RWPE2 (cell line): ENCODE results near the gene TNFRSF14.

Experiments
- ATAC-seq: fragments of 200-7000 bp; cut with Tn5 transposase; 3 replicates; pipeline ENCODE4 v1.9.1; 2021; ENCODE audit warnings: low read depth
- DNase-seq: peaks from one replicate; pipeline ENCODE4 v3.0.0-alpha.2; 2020; ENCODE audit warnings: low spot score
- H3K27ac ChIP-seq: fragments of 450-650 bp; 2 replicates; pipeline ENCODE4 v1.5.1; 2017; ENCODE audit warnings: mild to moderate bottlenecking; ENCODE audit not compliant: poor library complexity, severe bottlenecking
- H3K27me3 ChIP-seq: fragments of 250-450 bp; sonication (Bioruptor Pico); 2 replicates; pipeline ENCODE4 v1.5.1; 2021; ENCODE audit warnings: mild to moderate bottlenecking, moderate library complexity; ENCODE audit not compliant: insufficient read depth, poor library complexity, severe bottlenecking
- H3K36me3 ChIP-seq: fragments of 250-450 bp; sonication (Bioruptor Pico); 2 replicates; pipeline ENCODE4 v1.5.1; 2020; ENCODE audit warnings: low read depth, mild to moderate bottlenecking, moderate library complexity
- H3K4me1 ChIP-seq: fragments of 250-450 bp; sonication (Bioruptor Pico); 2 replicates; pipeline ENCODE4 v1.5.1; 2021; ENCODE audit warnings: mild to moderate bottlenecking, moderate library complexity; ENCODE audit not compliant: insufficient read depth, poor library complexity, severe bottlenecking
- H3K4me3 ChIP-seq: fragments of 250-450 bp; sonication (Bioruptor Pico); 2 replicates; pipeline ENCODE4 v1.5.1; 2021; ENCODE audit warnings: mild to moderate bottlenecking, moderate library complexity; ENCODE audit not compliant: severe bottlenecking
- H3K9me3 ChIP-seq: fragments of 250-450 bp; sonication (Bioruptor Pico); 2 replicates; pipeline ENCODE4 v1.5.1; 2021; ENCODE audit warnings: mild to moderate bottlenecking, moderate library complexity; ENCODE audit not compliant: severe bottlenecking
- CTCF ChIP-seq: fragments of 450-650 bp; IDR thresholded peaks from one replicate; pipeline ENCODE4 v1.5.1; 2017; ENCODE audit warnings: mild to moderate bottlenecking, moderate library complexity; ENCODE audit not compliant: poor library complexity, severe bottlenecking

Gene TNFRSF14

DNA sequence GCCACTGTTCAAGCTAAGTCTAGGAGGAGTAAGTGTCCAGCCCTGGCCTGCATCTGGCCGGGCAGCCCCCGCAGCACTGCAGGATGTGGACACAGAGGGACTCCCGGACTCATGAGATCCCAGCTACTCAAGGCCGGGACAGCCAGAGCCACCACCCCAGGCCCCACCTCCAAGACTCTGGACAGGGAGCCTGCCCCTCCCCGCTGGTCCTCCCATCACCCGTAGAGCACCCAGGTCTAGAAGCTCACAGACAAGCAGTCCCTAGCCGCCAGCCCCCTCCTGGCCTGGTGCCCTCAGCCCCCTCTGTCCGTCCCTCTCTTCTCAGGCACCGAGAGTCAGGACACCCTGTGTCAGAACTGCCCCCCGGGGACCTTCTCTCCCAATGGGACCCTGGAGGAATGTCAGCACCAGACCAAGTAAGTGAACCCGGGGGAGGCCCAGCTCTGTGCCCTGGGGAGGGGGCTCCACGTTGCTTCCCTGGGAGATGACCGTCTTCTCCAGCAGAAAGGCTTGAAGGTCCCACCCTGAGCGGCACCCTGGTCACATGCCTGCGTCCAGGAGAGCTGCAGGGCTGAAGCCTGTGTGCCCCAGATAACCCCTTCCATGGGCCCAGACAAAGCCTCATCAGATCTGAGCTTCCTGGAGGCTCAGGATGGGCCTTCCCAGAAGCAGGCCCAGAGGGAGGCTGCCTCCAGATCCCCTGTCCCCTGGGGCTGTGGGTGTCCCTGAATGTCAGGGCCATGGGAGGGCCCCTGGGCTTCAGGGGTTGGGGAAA lies 4.3 kb downstream of the TNFRSF14 start:
- Histone ChIP-seq H3K27ac (no peak overlapping the region), H3K4me1 (peaks cover 5% of the 10 kb centered on the region), H3K9me3 (no peaks in the 10 kb centered on the region), H3K36me3 (no peaks in the 10 kb centered on the region), H3K27me3 (peaks cover 2% of the 10 kb centered on the region), H3K4me3 (no peak overlapping the region)
- no peak for TF ChIP-seq CTCF
- DNase-seq (no peak), ATAC-seq (no peak)

DNA sequence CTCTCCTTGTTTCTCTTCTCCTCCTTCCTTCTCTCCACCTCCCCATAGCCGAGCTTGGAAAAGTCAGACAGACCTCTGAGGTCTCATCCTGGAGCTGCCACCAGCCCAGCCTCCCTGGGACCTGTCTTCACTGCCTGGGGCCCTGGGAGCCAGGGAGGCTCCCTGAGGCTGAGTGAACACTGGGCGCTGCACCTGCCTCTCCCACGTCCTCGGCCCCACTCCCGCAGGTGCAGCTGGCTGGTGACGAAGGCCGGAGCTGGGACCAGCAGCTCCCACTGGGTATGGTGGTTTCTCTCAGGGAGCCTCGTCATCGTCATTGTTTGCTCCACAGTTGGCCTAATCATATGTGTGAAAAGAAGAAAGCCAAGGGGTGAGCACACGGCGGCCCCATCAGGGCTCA lies 5.3 kb downstream of the TNFRSF14 start:
- ATAC-seq: no peak
- H3K4me1 ChIP-seq: no peaks in the 10 kb centered on the region
- H3K4me3 ChIP-seq: no peak overlapping the region
- DNase-seq: no peak
- no peak for TF ChIP-seq CTCF
- H3K36me3 ChIP-seq: no peaks in the 10 kb centered on the region
- H3K27ac ChIP-seq: no peak overlapping the region
- no peaks in the 10 kb centered on the region for H3K9me3 ChIP-seq
- H3K27me3 ChIP-seq: peaks cover 10% of the 10 kb centered on the region

- Histone ChIP-seq H3K4me3 (no peak overlapping the region), H3K4me1 (no peaks in the 10 kb centered on the region), H3K9me3 (no peaks in the 10 kb centered on the region), H3K36me3 (no peaks in the 10 kb centered on the region), H3K27ac (no peak overlapping the region), H3K27me3 (peaks cover 11% of the 10 kb centered on the region)
- no peak for TF ChIP-seq CTCF
- DNase-seq (no peak), ATAC-seq (no peak)
Observed at GRCh38 chr1:2561898-2562895, 6.0 kb downstream of the TNFRSF14 start.

GRCh38 chr1:2563205-2563604 lies 7.0 kb downstream of the TNFRSF14 start:
- no peak for DNase-seq
- Histone ChIP-seq H3K36me3 (no peaks in the 10 kb centered on the region), H3K4me1 (no peaks in the 10 kb centered on the region), H3K27me3 (peaks cover 11% of the 10 kb centered on the region), H3K9me3 (no peaks in the 10 kb centered on the region), H3K4me3 (no peak overlapping the region), H3K27ac (no peak overlapping the region)
- no peak for TF ChIP-seq CTCF
- no peak for ATAC-seq
